ENCODE results near the gene CTCF.

The CTCF gene

DNA sequence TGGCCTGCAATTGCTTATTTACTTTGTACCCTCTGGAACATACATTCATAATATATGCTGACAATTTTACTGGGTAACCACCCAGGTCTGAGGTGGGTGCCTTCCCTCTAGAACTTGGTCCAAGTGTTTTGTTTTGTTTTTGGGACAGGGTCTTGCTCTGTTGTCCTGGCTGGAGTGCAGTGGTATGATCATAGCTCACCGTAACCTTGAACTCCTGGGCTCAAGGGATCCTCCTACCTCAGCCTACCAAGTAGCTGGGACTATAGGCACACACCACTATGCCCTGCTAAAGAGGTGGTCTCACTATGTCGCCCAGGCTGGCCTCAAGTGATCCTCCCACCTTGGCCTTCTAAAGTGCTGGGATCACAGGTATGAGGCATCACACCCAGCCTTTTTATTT, 11.2 kb upstream of the CTCF start:
- no peak for DNase-seq

DNA sequence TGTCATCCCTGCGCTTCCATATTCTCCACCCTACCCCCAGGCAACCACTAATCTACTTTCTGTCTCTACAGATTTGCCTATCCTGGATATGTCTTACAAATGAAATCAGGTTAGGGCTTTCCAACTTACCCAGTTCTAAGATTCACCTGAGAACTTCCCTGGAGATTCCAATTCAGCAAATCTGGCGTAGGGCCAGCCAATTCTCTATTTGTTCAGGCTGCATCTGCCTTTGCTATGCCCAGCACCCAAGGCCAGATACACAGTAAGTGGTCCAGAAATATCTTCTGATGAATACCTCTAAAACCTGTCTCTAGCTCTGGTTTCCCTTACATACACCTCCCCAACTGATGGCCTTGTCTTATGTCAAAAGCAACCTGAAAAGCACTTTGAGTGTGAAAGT, 10.4 kb upstream of the CTCF start:
- DNase-seq: no peak

DNA sequence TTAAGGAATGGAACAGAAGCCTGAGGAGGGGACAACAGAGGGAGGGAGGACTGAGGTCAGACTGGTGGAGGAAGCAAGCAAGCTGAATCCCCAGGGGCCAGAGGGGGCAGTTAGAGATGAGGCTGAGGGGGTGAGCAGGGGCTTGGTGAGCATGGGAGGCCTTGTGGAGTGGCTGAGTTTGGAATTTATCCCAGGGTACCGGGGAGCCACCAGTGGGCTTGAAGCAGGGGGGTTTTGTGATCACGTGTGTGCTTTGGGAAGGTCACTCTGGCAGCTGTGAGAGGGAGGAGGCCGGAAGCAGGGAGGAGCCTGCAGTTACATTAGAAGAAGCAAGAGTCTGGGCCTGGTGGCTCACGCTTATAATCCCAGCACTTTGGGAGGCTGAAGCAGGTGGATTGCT, 9.8 kb upstream of the CTCF start:
- no peak for DNase-seq

DNA sequence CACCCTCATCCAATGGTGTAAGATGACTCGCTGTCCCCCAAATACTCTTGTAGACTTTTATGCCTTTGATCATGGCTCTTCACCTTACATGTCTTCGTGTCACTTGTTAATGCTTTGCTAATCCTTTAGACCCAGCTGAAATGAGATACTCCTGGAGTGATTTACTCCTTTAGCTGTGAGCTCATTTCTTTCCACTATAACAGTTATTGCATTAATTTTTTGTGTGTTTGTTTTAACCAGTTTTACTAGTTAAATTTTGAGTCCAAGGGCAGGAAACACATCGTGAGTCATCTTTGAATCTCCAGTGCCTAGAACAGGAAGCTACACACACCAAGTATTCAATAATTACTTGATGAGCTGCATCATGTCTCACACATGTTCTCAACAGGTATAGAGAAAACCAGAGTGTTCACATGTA, 6.5 kb upstream of the CTCF start:
- no peak for DNase-seq

DNA sequence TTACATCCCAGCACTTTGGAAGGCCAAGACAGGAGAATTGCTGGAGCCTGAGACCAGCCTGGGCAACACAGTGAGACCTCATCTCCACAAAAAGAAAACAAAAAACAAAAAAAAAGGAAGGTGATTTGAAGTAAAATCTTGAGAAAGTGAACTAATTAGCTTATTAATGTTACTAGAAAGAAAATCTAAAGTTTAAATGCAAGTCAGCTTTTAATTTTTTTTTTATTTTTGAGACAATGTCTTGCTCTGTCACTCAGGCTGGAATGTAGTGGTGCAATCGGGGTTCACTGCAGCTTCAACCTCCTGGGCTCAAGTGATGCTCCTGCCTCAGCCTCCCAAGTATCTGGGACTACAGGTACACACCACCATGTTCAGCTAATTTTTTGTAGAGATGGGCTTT, 3.5 kb upstream of the CTCF start:
- no peak for DNase-seq

DNA sequence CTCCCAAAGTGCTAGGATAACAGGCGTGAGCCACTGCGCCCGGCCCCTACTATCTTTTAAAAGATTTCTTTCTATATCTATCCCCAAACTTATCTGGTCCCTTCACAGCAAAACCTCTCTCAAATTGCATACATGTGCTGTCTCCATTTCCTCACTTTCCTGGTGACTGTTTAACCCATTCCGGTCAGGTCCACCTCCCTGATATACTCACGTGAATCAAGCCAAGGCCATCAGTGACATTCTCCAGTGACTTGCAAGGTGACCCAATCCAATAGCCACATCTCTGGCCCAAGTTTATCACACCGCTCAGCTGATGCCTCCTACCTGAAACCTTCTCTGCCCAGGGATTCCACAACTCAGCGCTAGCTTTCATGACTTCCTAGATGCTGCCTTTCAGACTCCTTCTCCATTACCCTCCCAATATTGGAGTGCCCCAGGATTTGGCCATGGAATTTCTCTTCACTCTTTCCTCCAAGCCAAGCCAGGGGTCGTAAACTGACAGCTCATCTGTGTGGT, 1.4 kb upstream of the CTCF start:
- no peak for DNase-seq

DNA sequence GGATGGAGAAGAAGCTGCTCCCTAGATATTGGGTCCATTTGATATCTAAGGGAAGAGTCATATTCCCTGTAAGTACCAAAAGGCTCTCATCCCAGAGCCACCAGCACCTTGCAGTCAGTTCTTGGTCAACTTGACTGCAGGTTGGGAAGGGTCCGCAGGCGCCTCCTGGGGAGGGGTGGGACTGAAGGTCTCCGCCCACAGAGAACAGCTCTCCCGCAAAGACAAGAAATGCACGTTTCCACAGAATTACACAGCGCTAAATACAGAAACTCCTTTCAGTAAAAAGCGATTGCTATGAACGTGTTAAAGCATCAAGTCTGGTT, 864 bp upstream of the CTCF start:
- no peak for DNase-seq

DNA sequence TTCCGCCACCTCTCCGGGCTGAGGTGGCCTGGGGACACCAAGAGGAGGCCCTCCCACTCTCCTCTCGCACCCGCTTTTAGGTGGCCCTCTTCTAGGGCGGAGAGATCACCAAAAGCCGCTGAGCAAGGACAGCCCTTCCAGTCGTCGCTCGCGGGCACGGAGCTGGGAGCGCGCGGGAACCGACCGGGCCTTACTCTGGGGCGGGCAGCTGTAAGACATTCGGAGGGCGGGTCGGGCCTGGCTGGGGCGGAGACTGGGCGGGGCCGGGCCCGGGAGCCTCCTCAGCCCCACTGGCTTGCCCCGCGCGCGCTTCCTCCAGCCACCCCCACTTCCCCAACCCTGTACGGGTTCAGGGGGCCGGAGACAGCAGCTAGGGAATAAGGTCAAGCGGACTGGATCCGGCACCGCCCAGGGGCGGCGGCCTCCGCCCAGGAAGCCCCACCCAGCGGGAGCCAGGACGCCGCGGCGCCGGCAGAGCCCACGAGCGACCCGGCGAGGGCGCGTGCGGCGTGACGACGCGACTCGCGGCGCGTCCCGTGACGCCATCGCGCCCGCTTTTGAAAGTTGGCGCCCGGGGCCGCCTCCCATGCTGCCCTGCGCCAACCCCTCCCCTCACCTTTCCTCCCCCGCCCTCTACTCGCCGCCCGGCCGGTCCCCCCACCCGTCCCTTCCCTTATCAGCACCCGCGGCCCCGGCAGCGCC, 351 bp upstream of the CTCF start:
- peak; percentile 93 for DNase-seq

DNA sequence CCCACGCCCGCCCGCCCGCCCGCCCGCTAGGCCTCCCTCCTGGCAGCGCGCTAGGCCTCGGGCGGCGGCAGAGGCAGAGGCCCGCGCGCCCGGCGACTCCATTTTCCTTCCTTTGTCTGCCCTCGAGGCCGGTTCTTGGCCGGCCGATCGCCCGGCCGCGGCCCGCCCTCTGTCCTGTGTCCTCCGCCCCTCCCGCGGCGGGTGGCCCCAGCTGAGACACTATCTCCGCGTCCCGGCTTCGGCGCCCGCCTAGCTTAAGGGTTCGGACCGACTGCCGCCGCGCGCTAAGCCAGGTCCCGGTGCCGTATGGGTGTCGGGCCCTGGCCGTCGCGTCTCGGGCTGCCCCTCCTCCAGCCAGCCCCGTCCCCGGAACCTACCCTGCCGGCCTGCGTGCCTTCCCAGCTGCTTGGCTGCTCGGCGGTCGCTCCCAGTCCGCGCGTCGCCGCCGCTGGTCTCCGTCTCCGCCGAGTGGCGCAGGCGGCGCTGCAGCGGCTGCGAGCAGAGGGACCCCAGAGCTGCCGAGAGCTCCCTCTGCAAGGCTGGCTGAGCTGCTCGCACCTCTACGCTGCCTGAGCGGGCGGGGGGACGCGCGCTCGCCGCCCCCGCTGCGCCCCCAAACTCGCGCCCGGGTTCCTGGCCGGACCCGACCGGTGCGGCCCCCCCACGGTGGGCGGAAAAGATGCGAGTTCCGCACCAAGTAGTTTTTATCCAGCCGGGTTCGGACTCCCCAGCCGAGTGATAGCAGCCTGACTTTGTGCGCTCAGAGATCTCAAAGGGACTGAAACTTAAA, 787 bp downstream of the CTCF start:
- no peak for DNase-seq

DNA sequence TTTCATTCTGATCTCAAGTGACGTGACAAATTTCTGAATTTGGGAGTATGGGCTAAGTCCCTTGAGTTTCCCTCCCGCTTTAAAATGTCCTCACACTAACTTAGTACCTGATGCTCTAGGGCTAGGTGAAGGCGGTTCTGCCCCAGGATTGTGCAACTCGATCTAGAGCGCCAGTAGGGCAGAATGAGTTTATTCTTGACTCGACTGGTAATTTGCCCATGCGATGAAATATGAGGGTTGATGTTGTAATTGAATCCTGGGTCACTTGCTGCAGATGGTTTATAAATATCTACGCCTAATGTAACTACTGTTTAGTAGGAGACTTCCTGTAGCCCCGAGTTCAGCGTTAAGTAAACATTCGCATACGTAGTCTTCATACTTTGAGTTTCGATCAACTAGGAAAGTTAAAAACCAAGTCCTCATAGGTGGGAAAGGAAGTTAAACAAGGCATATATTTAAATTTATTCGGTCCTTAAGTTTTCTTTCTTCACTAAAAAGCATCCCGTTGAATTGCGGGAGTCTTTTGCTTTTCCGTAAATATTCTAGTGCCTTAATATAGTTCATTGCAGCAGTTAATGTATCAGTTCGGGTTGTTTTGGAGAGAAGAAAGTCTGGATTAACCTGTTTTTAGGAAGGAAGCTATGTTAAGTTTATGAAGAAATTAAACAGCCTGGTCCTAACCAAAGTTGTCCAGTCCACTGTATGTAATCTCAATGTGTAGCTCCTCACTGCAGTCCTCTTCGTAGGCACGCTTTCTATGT, 1.6 kb downstream of the CTCF start:
- DNase-seq: peak; percentile 53

DNA sequence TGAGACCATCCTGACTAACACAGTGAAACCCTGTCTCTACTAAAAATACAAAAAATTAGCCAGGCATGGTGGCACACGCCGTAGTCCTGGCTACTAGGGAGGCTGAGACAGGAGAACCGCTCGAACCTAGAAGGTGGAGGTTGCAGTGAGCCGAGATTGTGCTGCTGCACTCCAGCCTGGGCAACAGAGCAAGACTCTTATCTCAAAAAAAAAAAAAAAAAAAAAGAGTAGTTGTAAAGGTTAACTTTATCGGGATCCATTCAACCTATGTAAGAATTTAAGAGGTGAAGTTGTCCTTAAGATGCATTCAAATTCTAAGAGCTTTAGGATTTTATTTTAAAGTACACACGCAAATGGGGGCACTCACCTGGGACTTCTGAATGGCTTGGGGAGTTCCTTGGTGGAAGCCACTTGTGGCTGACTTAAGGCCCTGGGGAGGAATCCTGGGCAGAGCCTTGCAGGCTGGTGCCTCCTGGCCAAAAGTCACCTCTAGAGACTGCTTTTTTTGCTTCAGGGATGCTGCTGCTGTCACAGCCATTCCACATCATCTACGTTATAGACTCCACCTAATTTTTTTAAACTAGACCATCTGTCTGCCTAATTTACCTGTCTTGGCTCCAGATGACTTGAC, 3.3 kb downstream of the CTCF start:
- DNase-seq: no peak

DNA sequence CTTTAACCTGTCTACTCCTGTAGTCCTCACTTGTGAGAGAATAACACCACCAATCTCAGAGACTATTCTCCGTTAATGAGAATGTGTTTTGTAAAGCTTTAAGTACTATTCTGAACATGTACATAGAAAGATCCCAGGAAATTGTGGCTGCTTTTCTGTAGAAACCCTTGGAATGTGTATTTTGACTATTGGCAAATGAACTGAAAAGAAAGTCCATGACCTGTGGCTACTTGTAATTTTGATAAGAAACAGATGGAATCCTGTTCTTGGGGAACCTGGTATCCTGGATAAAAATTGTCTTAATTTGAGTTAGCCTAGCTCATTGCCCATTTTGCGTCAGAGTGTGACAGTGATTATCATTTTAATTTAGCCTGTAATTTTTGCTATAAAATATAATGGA, 9.1 kb downstream of the CTCF start:
- DNase-seq: no peak

DNA sequence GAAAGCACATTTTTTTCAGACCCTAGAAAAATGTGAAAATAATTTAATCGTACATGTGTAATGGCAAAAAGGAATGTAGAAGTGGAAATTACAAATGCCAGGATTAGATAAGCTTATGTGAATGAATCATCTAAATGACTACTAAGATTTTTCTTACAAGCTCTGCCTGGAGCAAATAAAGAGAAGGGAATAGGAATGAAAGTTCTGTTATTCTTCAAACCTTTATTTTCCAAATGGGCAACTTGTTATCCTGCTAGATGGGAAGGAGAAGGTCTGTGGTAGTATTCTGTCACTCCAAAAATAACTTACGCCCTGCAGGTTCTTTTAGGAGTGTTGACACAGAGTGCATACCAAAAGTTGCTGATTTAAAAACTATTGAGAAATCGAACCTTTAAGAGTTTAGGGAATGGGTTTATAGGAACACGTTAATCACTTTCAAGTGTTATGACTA, 9.7 kb downstream of the CTCF start:
- DNase-seq: no peak

DNA sequence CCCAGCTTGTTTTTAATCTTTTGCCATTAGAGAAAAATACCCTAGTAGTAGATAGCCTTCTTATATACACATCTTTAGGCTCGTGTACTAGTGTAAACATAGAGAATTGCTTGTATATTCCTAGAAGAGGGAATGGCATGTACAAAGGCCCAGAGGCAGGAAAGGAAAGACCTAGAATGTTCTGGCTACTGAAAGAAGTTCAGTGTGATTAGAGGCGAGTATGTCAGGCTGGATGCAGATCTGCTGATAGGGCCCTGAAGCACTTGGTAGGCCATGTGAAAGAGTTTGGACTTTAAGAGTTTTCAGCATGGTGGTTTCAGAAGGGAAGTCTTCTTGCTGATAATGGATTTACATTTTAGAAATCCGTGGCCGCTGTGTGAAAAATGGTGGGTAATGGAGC, 17.4 kb downstream of the CTCF start:
- DNase-seq: no peak

DNA sequence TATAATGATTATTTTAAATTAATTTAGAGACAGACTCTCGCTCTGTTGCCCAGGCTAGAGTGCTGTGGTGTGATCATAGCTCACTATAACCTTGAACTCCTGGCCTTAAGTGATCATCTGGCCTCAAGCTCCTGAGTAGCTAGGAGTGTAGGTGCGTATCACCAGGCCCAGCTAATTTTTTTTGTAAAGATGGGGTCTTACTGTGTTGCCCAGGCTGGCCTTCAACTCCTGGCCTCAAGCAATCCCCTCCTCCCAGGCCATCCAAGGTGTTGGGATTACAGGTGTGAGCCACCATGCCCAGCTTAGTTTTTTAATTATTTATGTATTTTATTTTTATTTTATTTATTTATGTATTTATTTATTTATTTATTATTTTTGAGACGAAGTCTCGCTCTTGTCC, 17.9 kb downstream of the CTCF start:
- no peak for DNase-seq

DNA sequence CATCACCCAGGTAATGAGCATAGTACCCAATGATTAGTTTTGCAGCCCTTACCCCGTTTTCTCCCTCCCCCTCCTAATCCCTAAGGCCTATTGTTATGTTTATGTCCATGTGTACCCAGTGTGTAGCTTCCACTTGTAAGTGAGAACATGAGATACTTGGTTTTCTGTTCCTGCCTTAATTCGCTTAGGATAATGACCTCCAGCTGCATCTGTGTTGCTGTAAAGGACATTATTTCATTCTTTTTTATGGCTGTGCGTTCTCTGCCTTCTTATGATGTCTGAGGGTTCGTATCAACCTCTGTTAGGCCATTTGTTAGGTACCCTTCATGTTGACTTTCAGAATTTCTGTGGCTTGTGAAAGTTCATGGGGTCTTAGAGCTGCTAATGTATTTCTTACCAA, 31.0 kb downstream of the CTCF start:
- DNase-seq: no peak

DNA sequence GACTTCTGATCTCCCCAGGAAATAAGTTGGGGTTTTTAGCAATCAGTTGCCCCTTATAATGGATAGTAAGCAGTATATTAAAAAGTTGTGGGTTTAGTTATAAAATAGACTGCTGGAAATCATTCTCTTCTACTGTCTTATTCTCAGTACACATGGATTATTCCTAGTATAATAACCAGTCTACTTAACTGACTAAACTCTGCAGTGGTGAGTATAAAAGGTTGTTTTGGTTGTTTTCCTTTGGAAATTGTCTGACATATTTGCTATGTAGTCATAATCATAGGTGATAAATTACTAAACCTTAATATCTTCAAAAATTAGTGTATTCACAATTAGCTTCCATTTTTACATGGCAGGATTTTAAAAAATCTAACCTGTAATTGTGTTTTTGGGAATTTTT, 31.4 kb downstream of the CTCF start:
- no peak for DNase-seq

DNA sequence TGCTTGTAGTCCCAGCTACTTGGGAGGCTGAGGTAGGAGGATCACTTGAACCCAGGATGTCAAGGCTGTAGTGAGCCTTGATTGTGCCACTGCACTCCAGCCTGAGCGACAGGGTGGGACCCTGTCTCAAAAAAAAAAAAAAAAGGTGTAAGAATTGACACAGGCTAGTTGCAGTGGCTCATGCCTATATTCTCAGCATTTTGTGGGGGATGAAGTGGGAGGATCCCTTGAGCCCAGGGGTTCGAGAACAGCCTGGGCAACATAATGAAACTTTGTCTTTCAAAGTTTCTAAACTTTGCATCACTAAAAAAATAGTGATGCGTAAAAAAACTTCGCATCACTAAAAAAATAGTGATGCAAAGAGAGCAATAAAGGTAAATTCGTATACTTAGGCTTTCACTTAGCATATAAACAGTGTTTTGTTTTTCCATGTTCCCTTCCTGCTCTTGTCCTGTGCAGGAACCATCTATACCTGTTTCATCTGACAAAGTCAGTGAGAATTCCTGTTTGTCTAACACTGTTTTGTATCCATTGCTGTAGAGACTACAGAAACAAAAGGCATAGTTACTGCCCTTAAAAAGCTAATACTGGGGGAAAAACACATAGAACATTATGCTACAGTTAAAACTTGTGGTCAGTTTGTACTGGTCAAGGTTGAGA, 32.1 kb downstream of the CTCF start:
- DNase-seq: no peak

DNA sequence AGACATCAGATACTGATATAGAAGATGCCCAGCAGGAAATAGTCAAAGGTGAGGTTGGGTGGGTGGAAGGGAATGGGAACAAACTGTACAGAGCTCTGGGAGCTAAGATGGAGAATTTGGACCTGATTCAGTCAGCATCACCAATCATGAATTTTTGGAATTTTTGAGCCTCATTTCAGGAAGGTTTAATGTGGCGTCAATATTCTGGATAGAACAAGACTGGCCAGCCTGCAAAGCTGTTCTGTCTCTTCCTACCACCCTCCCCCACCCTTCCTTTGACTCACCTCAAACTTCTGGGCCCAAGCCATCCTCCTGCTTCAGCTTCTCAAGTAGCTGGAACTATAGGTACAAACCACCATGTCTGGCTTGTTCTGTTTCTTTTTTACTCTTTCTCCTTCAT, 32.6 kb downstream of the CTCF start:
- no peak for DNase-seq

DNA sequence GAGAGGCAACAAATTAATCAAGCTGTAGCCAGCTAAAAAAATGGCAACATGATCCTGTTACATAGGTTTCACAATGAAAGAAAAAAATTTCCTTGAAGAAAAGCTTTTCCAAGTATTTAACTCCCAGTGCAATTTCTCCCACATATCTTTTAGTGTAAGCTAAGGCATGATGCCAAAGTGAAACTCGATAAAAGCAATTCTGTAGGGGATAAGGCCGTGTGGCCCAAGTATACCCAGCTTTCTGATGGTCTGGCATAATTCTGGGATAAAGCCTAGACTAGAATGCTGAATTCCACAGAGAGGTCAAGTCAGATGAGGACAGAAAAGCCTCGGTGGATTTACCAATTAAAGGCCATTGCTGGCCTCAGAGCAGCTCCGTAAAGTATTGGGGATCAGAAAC, 36.2 kb downstream of the CTCF start:
- no peak for DNase-seq

DNA sequence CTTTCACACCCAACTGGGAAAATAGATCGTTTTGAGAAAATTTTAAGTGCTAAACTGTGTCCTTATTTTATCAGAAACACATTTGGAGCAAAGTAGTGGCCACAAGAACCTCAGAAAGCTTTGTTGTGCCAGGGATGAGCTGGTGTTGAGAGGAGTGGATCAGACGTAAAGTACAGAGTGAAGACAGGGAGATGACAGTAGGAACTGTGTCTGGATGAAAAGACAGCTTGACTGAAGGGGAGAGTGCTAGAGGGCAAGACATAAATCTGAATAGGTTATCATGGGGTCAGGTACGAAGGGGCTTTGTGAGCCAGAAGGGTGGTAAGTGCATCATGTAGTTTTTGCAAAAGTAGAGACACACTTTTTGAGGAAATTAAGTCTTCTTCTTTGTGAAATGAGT, 43.3 kb downstream of the CTCF start:
- DNase-seq: no peak

DNA sequence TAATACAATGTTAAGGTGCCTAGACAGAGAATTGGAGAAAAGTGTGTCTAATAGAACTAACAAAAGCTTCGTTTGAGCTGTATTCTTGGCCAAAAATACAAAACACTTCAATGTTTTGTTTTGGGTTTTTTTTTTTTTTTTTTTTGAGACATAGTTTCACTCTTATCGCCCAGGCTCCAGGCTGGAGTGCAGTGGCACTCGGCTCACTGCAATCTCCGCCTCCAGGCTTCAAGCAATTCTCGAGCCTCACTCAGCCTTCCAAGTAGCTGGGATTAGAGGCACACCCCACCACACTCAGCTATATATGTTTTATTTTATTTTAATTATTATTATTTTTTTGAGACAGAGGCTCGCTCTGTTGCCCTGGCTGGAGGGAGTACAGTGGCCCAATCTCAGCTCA, 44.3 kb downstream of the CTCF start:
- no peak for DNase-seq

DNA sequence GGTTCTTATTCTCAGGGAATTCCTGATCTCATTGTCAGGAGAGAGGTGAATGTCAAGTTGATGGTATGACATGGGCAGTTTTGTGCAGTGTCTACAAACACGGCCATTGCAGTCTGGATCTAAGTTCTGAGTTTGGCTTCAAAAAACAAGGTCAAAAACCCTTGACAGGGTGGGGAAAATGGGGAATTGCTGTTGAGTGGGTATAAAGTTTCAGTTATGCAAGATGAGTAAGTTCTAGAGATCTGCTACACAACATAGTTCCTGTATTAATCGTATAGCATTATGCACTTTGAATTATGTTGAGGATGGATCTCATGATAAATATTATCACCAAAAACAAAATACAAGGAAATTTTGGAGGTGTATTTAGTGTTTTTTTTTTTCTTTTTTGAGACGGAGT, 46.0 kb downstream of the CTCF start:
- no peak for DNase-seq
